ENCODE results near the gene UNCX. TPM values are rescaled to one million over a fixed set of nuclear protein-coding genes. Genes with fewer than 3 reads are reported as not detected.

The UNCX gene
- total RNA-seq, 1 experiment from 2014 or later = not detected

DNA sequence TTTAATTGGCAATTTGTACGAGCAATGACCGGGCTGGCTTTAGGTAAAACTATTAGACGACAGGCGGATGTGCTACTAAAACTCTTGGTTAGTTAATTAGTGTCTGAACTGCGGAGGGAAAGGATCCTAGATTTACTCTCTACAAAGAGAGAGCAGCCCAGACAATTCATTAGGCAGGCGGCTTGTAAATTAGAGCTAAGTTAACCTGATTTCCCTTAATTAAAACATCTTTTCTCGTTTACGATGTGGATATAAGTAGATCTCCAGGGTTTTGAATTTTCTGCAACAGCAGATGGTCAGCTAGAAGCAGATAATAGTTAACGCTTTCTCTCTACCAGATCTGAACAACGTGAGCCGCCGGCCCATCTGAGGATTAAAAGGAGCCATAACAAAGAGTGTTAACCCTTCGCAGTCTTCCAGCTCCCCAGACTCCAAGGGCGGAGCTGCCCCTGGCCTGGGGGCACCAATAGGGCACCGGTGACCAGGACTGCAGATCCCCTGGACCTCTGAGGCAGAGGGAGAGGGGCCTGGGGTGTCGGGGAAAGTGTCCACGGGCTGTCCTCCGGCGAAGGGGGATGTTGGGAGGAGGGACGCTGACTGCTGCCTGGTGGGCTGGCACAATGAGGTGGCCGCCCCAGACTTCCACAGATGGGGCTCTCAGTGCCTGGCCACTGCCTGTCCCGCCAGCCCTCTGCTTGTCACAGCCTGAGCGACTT is 6.3 kb upstream of the UNCX start:
- H3K27ac ChIP-seq (ENCODE audit: low read depth, low read length) = no peak overlapping the region
- BruUV-seq (replicated peaks) = no TSS peak
- RAD21 ChIA-PET (ENCODE audit: low non-redundant PET in 1 of 2, low total read pairs in 2 of 2, uncharacterized antibody in 2 of 2, unreplicated experiment in 2 of 2) = no interaction called here
- H3K9me3 ChIP-seq (ENCODE audit: control insufficient read depth in 1 of 2, insufficient read depth in 1 of 2, low read depth in 1 of 2, low read length in 2 of 2) = no peaks in the 10 kb centered on the region
- no peak for ATAC-seq
- H3K27me3 ChIP-seq (ENCODE audit: insufficient read depth, low read length) = no peaks in the 10 kb centered on the region
- POLR2A ChIA-PET = no interaction called here
- H3K4me3 ChIP-seq (replicated peaks in 1 of 2; ENCODE audit: low read depth in 1 of 2, low read length in 2 of 2) = no peak overlapping the region
- H3K79me2 ChIP-seq (ENCODE audit: insufficient read depth, low read length) = no peaks in the 10 kb centered on the region
- H3K9me2 ChIP-seq (ENCODE audit: insufficient read depth) = no peaks in the 10 kb centered on the region
- H3K9ac ChIP-seq (ENCODE audit: low read length) = no peak overlapping the region
- CTCF ChIA-PET = interaction anchor here (1.5 kb wide), 1 partner anchor 248 kb away, joined by 4 read pairs; no protein-coding TSS in a partner anchor
- H2AFZ ChIP-seq (ENCODE audit: low read depth, low read length, poor library complexity, severe bottlenecking) = no peak overlapping the region
- intact Hi-C loops (cut with micrococcal nuclease) = no loop called here
- no peaks in the 10 kb centered on the region for H3K36me3 ChIP-seq (ENCODE audit: control insufficient read depth in 1 of 2, insufficient read depth in 2 of 2, low read length in 2 of 2)
- DNase-seq (ENCODE audit: low read depth, low spot score) = no peak
- H3K4me2 ChIP-seq (ENCODE audit: low read length) = no peak overlapping the region
- TF ChIP-seq YY1 (IDR thresholded peaks at IDR 0.05; ENCODE audit: extremely low read depth, insufficient replicate concordance, low read depth, low read length) (no peak), FOSL1 (IDR thresholded peaks at IDR 0.05; ENCODE audit: low read depth) (no peak), RAD21 (IDR thresholded peaks at IDR 0.05; ENCODE audit: low read depth) (no peak), EGR1 (IDR thresholded peaks at IDR 0.05; ENCODE audit: low read depth) (no peak), SP1 (IDR thresholded peaks at IDR 0.05; ENCODE audit: low read depth) (no peak), CBX3 (IDR thresholded peaks at IDR 0.05; ENCODE audit: low read depth) (no peak), SIN3A (IDR thresholded peaks at IDR 0.05; ENCODE audit: low read depth) (no peak), ZFX (IDR thresholded peaks at IDR 0.05) (no peak), TCF7L2 (IDR thresholded peaks at IDR 0.05; ENCODE audit: borderline replicate concordance, extremely low read depth, insufficient read depth, insufficient read length) (no peak), EZH2phosphoT487 (IDR thresholded peaks at IDR 0.05; ENCODE audit: borderline replicate concordance) (no peak), POLR2A (IDR thresholded peaks at IDR 0.05; ENCODE audit: borderline replicate concordance, extremely low read depth, insufficient read depth, insufficient read length) (no peak), SRF (IDR thresholded peaks at IDR 0.05; ENCODE audit: low read depth) (no peak)
- TF ChIP-seq, protein P1, sequence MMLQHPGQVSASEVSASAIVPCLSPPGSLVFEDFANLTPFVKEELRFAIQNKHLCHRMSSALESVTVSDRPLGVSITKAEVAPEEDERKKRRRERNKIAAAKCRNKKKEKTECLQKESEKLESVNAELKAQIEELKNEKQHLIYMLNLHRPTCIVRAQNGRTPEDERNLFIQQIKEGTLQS (IDR thresholded peaks at IDR 0.05) = no peak
- TF ChIP-seq, protein P2, sequence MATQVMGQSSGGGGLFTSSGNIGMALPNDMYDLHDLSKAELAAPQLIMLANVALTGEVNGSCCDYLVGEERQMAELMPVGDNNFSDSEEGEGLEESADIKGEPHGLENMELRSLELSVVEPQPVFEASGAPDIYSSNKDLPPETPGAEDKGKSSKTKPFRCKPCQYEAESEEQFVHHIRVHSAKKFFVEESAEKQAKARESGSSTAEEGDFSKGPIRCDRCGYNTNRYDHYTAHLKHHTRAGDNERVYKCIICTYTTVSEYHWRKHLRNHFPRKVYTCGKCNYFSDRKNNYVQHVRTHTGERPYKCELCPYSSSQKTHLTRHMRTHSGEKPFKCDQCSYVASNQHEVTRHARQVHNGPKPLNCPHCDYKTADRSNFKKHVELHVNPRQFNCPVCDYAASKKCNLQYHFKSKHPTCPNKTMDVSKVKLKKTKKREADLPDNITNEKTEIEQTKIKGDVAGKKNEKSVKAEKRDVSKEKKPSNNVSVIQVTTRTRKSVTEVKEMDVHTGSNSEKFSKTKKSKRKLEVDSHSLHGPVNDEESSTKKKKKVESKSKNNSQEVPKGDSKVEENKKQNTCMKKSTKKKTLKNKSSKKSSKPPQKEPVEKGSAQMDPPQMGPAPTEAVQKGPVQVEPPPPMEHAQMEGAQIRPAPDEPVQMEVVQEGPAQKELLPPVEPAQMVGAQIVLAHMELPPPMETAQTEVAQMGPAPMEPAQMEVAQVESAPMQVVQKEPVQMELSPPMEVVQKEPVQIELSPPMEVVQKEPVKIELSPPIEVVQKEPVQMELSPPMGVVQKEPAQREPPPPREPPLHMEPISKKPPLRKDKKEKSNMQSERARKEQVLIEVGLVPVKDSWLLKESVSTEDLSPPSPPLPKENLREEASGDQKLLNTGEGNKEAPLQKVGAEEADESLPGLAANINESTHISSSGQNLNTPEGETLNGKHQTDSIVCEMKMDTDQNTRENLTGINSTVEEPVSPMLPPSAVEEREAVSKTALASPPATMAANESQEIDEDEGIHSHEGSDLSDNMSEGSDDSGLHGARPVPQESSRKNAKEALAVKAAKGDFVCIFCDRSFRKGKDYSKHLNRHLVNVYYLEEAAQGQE (IDR thresholded peaks at IDR 0.05; ENCODE audit: low read depth) = no peak
- H3K4me1 ChIP-seq (ENCODE audit: control insufficient read depth in 1 of 2, insufficient read depth in 2 of 2, low read length in 2 of 2) = no peaks in the 10 kb centered on the region
- H4K20me1 ChIP-seq (ENCODE audit: insufficient read depth) = no peaks in the 10 kb centered on the region

Measured in HCT116 (cell line).